Astrocyte (in vitro differentiated cells and primary cell): ENCODE data around the gene OLFML3. TPM values are rescaled to one million over a fixed set of nuclear protein-coding genes. Genes with fewer than 3 reads are reported as not detected.

Experiments
- DNase-seq: peaks from one replicate; pipeline ENCODE4 v3.0.0-alpha.2; 2010; ENCODE audit warnings: low read depth
- FAIRE-seq: peaks from 2 replicates; lab custom pipeline; 2011; peaks lifted over from hg19 to GRCh38; lab: Jason Lieb, UNC
- H2AFZ ChIP-seq: 2 replicates; pipeline ENCODE4 v1.6.0; 2012; ENCODE audit warnings: low read depth, low read length, inconsistent platforms
- H3K27ac ChIP-seq: 2 replicates; pipeline ENCODE4 v1.5.1; 2011; ENCODE audit warnings: low read depth, low read length, inconsistent platforms
- H3K27me3 ChIP-seq: 2 replicates; pipeline ENCODE4 v1.6.0; 2011; ENCODE audit warnings: low read length, inconsistent platforms; ENCODE audit not compliant: insufficient read depth
- H3K36me3 ChIP-seq: 2 replicates; pipeline ENCODE4 v1.5.1; 2011; ENCODE audit warnings: low read length, inconsistent platforms; ENCODE audit not compliant: insufficient read depth
- H3K4me1 ChIP-seq: 2 replicates; pipeline ENCODE4 v1.5.1; 2011; ENCODE audit warnings: low read length, inconsistent platforms; ENCODE audit not compliant: insufficient read depth
- H3K4me2 ChIP-seq: 2 replicates; pipeline ENCODE4 v1.6.0; 2012; ENCODE audit warnings: low read length, inconsistent platforms
- H3K4me3 ChIP-seq: 2 replicates; pipeline ENCODE4 v1.5.1; 2011; ENCODE audit warnings: low read depth, mild to moderate bottlenecking, low read length, inconsistent platforms; ENCODE audit not compliant: insufficient read depth
- H3K79me2 ChIP-seq: 2 replicates; pipeline ENCODE4 v1.6.0; 2012; ENCODE audit warnings: mild to moderate bottlenecking, low read length, inconsistent platforms; ENCODE audit not compliant: insufficient read depth
- H3K9ac ChIP-seq: 2 replicates; pipeline ENCODE4 v1.6.0; 2012; ENCODE audit warnings: mild to moderate bottlenecking, low read length, inconsistent platforms
- H3K9me3 ChIP-seq: 2 replicates; pipeline ENCODE4 v1.5.1; 2012; ENCODE audit warnings: low read depth, mild to moderate bottlenecking, low read length, inconsistent platforms; ENCODE audit not compliant: insufficient read depth
- H4K20me1 ChIP-seq: 2 replicates; pipeline ENCODE4 v1.6.0; 2012; ENCODE audit warnings: low read length, inconsistent platforms; ENCODE audit not compliant: insufficient read depth
- H3K27ac Mint-ChIP-seq: one replicate; pipeline ENCODE4 v1.8.0; 2021; ENCODE audit warnings: mild to moderate bottlenecking, mixed read lengths; ENCODE audit not compliant: unreplicated experiment
- H3K27me3 Mint-ChIP-seq: one replicate; pipeline ENCODE4 v1.8.0; 2021; ENCODE audit warnings: low read depth, mixed read lengths; ENCODE audit not compliant: unreplicated experiment
- H3K36me3 Mint-ChIP-seq: one replicate; pipeline ENCODE4 v1.8.0; 2021; ENCODE audit warnings: low read depth, mixed read lengths; ENCODE audit not compliant: unreplicated experiment
- H3K4me1 Mint-ChIP-seq: one replicate; pipeline ENCODE4 v1.8.0; 2021; ENCODE audit warnings: low read depth, mixed read lengths; ENCODE audit not compliant: unreplicated experiment
- H3K4me3 Mint-ChIP-seq: one replicate; pipeline ENCODE4 v1.8.0; 2021; ENCODE audit warnings: mild to moderate bottlenecking, moderate library complexity, mixed read lengths; ENCODE audit not compliant: unreplicated experiment
- H3K9me3 Mint-ChIP-seq: one replicate; pipeline ENCODE4 v1.8.0; 2021; ENCODE audit warnings: mild to moderate bottlenecking, mixed read lengths; ENCODE audit not compliant: unreplicated experiment
- CTCF ChIP-seq: IDR thresholded peaks from 2 replicates; pipeline ENCODE4 v1.5.1; 2011; ENCODE audit warnings: low read depth, mild to moderate bottlenecking, inconsistent platforms, low read length, moderate library complexity; ENCODE audit not compliant: insufficient read depth
- EZH2 ChIP-seq: IDR thresholded peaks from 2 replicates; pipeline ENCODE4 v1.6.1; 2012; ENCODE audit warnings: mild to moderate bottlenecking, low read length, inconsistent platforms; ENCODE audit not compliant: insufficient read depth
- total RNA-seq: library from RNA; stranded (reverse); gene quantifications from 2 replicates; pipeline ENCODE4 v1.2.1, GENCODE V29; 2021

The OLFML3 gene
- total RNA-seq, 1 donor from 2014 or later = 26.7 TPM

- Histone ChIP-seq H3K9me3 (no peaks in the 10 kb centered on the region), H3K27ac (no peak overlapping the region), H3K79me2 (no peaks in the 10 kb centered on the region), H3K4me1 (peaks cover 14% of the 10 kb centered on the region), H3K36me3 (no peaks in the 10 kb centered on the region), H2AFZ (no peak overlapping the region), H3K27me3 (no peaks in the 10 kb centered on the region), H3K9ac (no peak overlapping the region), H3K4me3 (no peak overlapping the region), H4K20me1 (no peaks in the 10 kb centered on the region), H3K4me2 (no peak overlapping the region)
- FAIRE-seq (no peak), DNase-seq (no peak)
- Mint-ChIP-seq H3K36me3 (peaks cover 4% of the 10 kb centered on the region), H3K9me3 (peaks cover 11% of the 10 kb centered on the region), H3K4me1 (peaks cover 3% of the 10 kb centered on the region), H3K27ac (no peak overlapping the region), H3K27me3 (peaks cover 6% of the 10 kb centered on the region), H3K4me3 (no peak overlapping the region)
- TF ChIP-seq EZH2 (no peak), CTCF (no peak)
These were observed 8.0 kb downstream of the OLFML3 start for GRCh38 chr1:113987259-113987658.

GRCh38 chr1:113990530-113990929, 11.3 kb downstream of the OLFML3 start:
- H3K36me3 Mint-ChIP-seq = peaks cover 3% of the 10 kb centered on the region
- H3K4me1 Mint-ChIP-seq = no peaks in the 10 kb centered on the region
- Histone ChIP-seq H3K4me2 (no peak overlapping the region), H3K9me3 (no peaks in the 10 kb centered on the region), H3K27ac (no peak overlapping the region), H2AFZ (no peak overlapping the region), H3K79me2 (no peaks in the 10 kb centered on the region), H3K9ac (no peak overlapping the region), H3K4me1 (no peaks in the 10 kb centered on the region), H3K27me3 (no peaks in the 10 kb centered on the region), H3K4me3 (no peak overlapping the region), H4K20me1 (no peaks in the 10 kb centered on the region), H3K36me3 (no peaks in the 10 kb centered on the region)
- no peak overlapping the region for H3K4me3 Mint-ChIP-seq
- no peak for DNase-seq
- peaks cover 21% of the 10 kb centered on the region for H3K9me3 Mint-ChIP-seq
- H3K27me3 Mint-ChIP-seq = peaks cover 3% of the 10 kb centered on the region
- FAIRE-seq = no peak
- H3K27ac Mint-ChIP-seq = no peak overlapping the region
- TF ChIP-seq EZH2 = no peak
- TF ChIP-seq CTCF = no peak

- no peaks in the 10 kb centered on the region for H4K20me1 ChIP-seq
- no peaks in the 10 kb centered on the region for H3K4me1 ChIP-seq
- no peak for FAIRE-seq
- no peak overlapping the region for H3K4me3 ChIP-seq
- Mint-ChIP-seq H3K27me3 (peaks cover 3% of the 10 kb centered on the region), H3K4me1 (no peaks in the 10 kb centered on the region), H3K27ac (no peak overlapping the region), H3K36me3 (peaks cover 3% of the 10 kb centered on the region), H3K4me3 (no peak overlapping the region), H3K9me3 (peaks cover 21% of the 10 kb centered on the region)
- no peaks in the 10 kb centered on the region for H3K36me3 ChIP-seq
- no peaks in the 10 kb centered on the region for H3K79me2 ChIP-seq
- H3K9ac ChIP-seq = no peak overlapping the region
- no peak overlapping the region for H3K27ac ChIP-seq
- no peak overlapping the region for H2AFZ ChIP-seq
- DNase-seq = no peak
- TF ChIP-seq EZH2 (no peak), CTCF (no peak)
- H3K27me3 ChIP-seq = no peaks in the 10 kb centered on the region
- no peaks in the 10 kb centered on the region for H3K9me3 ChIP-seq
- no peak overlapping the region for H3K4me2 ChIP-seq
These were observed 11.7 kb downstream of the OLFML3 start for GRCh38 chr1:113990961-113991360.
